Kidney epithelial cell (primary cell): ENCODE results near the gene DGKK. TPM values are rescaled to one million over a fixed set of nuclear protein-coding genes. Genes with fewer than 3 reads are reported as not detected.

Experiments used
- DNase-seq: peaks from one replicate; pipeline ENCODE4 v3.0.0-alpha.2; 2010; ENCODE audit warnings: low read depth
- H3K27me3 ChIP-seq: 2 replicates; pipeline ENCODE4 v1.6.0; 2011; ENCODE audit warnings: low read length; ENCODE audit not compliant: control insufficient read depth, insufficient read depth
- H3K36me3 ChIP-seq: 2 replicates; pipeline ENCODE4 v1.5.1; 2011; ENCODE audit warnings: low read length; ENCODE audit not compliant: control insufficient read depth, insufficient read depth
- H3K4me3 ChIP-seq: 2 replicates; pipeline ENCODE4 v1.5.1; 2011; ENCODE audit warnings: low read depth, mild to moderate bottlenecking, control low read depth, low read length
- total RNA-seq: library from RNA; depleted of rRNA; stranded (reverse); fragments of >200 nt; gene quantifications from 2 replicates; pipeline ENCODE4 v1.2.3, GENCODE V29; 2015
- TF ChIP-seq, protein P1 (sequence below): IDR thresholded peaks from 2 replicates; pipeline ENCODE4 v1.5.1; 2011; ENCODE audit warnings: mild to moderate bottlenecking, moderate library complexity, low read length, control low read depth, inconsistent platforms; ENCODE audit not compliant: insufficient read depth, poor library complexity, severe bottlenecking

The DGKK gene
- total RNA-seq, 1 donor from 2014 or later = 0.13 TPM

DNA sequence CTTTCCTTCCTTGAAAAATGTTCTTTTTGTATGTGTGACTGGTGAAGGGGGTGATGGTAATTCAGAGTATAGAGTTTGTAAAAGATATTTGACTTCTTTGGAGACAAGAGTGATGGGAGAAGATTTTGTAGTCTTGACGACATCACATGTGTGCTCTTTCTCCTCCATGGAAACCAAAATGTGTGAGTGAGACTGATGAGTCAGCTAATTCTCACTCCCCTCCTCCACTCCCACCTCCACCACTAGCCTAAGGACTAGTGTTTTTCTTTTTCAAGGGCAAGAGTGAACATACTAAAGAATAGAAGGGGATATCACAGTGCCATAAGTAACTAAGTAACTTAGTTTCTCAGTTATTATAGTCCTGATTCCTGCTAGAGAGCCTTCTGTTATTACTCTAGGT, 14.0 kb upstream of the DGKK start:
- TF ChIP-seq, protein P1, sequence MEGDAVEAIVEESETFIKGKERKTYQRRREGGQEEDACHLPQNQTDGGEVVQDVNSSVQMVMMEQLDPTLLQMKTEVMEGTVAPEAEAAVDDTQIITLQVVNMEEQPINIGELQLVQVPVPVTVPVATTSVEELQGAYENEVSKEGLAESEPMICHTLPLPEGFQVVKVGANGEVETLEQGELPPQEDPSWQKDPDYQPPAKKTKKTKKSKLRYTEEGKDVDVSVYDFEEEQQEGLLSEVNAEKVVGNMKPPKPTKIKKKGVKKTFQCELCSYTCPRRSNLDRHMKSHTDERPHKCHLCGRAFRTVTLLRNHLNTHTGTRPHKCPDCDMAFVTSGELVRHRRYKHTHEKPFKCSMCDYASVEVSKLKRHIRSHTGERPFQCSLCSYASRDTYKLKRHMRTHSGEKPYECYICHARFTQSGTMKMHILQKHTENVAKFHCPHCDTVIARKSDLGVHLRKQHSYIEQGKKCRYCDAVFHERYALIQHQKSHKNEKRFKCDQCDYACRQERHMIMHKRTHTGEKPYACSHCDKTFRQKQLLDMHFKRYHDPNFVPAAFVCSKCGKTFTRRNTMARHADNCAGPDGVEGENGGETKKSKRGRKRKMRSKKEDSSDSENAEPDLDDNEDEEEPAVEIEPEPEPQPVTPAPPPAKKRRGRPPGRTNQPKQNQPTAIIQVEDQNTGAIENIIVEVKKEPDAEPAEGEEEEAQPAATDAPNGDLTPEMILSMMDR = no peak
- no peaks in the 10 kb centered on the region for H3K27me3 ChIP-seq
- DNase-seq = no peak
- H3K4me3 ChIP-seq = no peak overlapping the region
- H3K36me3 ChIP-seq = no peaks in the 10 kb centered on the region

DNA sequence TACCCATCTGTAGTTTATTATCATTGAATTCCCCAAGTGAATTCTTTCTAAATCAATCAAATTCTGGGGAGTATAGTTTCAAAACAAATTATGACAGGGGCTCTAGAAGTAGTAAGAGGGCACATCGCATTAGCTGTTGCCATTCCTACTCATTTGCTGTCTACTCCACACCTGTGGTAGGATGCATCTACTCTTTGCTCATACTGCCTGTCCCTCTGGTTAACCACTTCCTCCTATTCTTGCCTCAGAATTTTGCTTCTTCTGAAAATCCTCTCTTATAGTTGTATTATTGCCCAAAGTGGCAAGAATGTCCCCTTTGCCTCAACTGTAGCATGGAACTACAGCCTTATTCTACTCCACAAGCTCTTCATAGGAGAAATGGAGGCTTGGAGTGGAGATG, 12.7 kb upstream of the DGKK start:
- no peaks in the 10 kb centered on the region for H3K36me3 ChIP-seq
- no peak for DNase-seq
- TF ChIP-seq, protein P1 = no peak
- no peak overlapping the region for H3K4me3 ChIP-seq
- H3K27me3 ChIP-seq = no peaks in the 10 kb centered on the region

DNA sequence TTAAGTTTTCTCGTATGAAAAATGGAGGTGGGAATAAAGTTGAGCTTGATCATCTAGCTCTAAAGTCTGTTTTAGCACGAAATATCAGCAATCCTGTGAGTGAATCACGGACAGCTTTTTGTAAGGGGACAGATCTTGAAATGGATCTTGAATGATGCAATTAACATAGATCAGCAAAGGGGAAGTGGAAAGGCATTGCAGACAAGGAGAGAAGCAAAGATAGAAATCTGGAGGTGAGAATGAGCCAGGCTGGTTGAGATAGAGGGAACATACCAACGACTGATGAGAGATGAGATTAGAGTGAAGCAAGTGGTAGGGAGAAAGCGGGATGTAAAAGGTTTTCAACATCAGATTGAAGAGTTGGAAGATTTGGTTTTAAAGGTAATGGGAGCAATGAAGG, 4.6 kb upstream of the DGKK start:
- Histone ChIP-seq H3K27me3 (peaks cover 22% of the 10 kb centered on the region), H3K36me3 (no peaks in the 10 kb centered on the region), H3K4me3 (no peak overlapping the region)
- DNase-seq = no peak
- TF ChIP-seq, protein P1 = no peak

DNA sequence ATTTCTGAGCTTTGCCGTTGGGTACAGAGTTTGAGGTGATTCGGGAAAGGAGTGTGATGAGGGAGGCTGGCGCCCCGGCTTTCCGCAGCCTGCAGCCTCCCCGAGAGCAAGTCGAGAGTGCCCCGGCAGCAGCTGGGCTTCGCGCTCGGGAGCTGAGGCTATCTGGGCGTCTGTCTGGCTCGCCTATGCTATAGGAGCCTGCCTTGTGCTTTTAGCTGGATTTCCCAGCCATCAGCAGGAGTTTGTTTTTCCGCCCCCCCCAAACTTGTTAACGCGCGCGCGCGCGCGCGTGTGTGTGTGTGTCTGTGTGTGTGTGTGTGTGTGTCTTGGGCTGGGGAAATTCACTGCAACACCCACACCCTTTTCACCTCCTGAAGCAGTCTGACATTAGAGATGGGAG, 765 bp upstream of the DGKK start:
- no peak overlapping the region for H3K4me3 ChIP-seq
- no peak for DNase-seq
- TF ChIP-seq, protein P1 = no peak
- peaks cover 46% of the 10 kb centered on the region for H3K27me3 ChIP-seq
- no peaks in the 10 kb centered on the region for H3K36me3 ChIP-seq

DNA sequence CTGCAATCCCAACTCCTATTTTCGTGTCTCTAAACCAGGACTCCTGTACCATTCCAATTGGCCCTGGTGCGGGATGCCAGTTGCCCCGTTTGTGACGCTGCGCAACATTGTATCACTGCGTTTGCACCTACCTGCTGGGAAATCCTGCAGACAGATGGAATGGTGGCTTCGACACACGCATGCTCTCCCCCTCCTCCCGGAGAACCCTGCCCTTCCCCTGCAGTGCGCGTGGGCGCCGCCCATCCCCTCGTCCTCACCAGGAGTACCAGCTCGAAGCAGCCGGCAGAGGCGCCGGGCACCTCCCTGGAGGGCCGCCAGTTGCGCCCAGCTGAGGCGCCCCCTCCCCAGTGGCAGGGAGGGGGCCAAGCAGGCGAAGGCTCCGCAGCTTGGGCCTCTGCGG, 1.4 kb downstream of the DGKK start:
- Histone ChIP-seq H3K36me3 (no peaks in the 10 kb centered on the region), H3K27me3 (peaks cover 46% of the 10 kb centered on the region), H3K4me3 (no peak overlapping the region)
- DNase-seq = no peak
- TF ChIP-seq, protein P1 = no peak

DNA sequence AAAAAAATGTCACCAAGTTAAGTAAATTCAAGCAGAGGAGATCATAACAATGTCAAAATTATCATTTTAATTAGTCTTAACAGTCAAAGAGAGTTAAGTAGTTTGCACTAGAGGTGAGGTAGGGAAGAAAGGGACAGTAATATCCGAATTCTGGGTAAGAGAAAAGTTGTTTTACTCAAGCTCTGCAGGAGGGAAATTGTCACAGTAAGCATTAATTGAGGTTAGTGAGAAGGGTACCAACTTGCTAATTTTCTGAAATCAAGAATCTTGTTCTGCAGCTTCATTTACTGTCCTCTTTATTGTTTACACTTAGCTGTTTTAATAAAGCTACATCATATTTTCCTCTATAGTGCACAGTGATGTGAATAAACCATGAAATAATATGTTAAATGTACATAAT, 11.0 kb downstream of the DGKK start:
- no peaks in the 10 kb centered on the region for H3K27me3 ChIP-seq
- H3K4me3 ChIP-seq = no peak overlapping the region
- no peaks in the 10 kb centered on the region for H3K36me3 ChIP-seq
- no peak for DNase-seq
- TF ChIP-seq, protein P1 = no peak
